Retina (tissue), 1 donor: ENCODE measurements around the gene RSF1.

ENCODE experiments used
- DNase-seq: peaks from one replicate; pipeline ENCODE4 v3.0.0-alpha.2; 2016

The RSF1 gene

DNA sequence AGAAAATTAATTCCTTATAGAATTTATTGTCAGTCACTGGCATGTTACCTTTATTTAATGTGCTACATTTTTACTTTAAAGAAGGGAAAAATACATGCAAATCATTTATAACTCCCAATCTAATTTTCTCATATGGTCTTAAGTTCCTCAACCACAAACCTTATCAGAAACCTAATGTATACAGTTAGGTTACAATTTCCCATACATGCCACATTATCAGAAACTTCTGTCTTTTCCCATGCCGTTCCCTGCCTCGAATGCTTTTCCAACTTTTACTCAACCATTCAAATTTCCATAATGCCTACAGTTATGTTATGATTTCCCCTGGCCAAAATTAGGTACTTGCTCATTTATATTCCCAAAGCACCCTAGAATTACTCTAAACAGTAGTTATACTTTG is 13.5 kb downstream of the RSF1 start:
- no peak for DNase-seq

DNA sequence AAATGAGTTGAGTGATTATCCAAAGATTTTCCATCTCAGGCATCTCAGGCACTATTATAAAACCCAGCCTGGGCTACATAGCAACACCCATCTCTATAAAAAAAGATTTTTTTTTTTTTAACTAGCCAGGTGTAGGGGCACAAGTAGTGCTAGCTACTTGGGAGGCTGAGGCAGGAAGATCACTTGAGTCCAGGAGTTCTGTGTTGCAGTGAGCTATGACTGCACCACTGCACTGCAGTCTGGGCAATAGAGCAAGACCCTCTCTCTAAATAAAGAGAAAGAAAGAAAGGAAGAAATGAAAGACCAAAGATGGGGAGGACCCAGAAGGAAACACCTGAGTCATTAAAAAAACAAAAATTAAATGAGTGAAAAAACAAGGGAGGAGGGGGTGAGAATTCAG is 14.1 kb downstream of the RSF1 start:
- no peak for DNase-seq

DNA sequence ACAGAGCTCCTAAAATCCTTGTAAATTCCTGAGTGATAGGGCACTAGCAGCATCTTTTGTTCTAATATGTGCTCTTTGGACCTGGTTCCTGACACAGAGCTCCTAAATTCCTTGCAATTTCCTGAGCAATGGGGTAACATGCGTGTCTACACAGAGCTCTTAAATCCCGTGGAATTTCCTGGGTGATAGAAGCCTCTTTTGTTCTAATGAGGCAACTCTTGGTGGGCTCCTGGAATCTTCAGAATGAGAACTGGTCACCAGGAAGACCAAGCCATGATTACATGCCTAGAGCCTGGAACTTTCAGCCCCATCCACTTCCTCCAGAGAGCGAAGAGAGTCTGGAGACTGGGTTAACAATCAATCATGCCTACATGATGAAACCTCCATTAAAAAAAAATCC is 19.0 kb downstream of the RSF1 start:
- DNase-seq, result no peak

DNA sequence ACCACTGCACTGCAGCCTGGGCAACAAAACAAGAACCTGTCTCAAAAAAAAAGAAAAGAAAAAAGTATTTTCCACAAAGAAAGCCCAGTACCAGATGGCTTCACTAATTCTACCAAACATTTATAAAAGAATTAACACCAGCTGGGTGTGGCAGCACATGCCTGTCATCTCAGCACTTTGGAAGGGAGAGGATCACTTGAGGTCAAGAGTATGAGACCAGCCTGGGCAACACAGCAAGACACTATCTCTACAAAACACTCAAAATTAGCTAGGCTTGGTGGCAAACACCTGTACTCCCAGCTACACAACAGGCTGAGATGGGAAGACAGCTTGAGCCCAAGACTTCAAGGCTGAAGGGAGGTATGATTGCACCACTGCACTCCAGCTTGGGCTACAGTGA is 20.1 kb downstream of the RSF1 start:
- DNase-seq, result no peak

DNA sequence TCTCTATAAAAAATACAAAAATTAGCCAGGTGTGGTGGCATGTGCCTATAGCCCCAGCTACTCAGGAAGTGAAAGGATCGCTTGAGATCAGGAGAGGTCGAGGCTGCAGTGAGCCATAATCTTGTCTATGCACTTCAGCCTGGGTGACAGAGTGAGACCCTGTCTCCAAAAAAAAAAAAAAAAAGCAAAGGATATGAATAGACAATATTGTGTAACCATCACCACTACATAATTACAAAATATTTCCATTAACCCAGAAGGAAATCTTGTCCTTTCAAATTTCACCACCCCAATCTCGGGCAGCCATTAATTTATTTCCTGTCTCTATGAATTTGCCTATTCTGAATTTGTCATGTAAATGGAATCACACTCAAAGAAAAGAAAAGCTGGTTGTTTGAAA is 21.2 kb downstream of the RSF1 start:
- DNase-seq, result no peak

DNA sequence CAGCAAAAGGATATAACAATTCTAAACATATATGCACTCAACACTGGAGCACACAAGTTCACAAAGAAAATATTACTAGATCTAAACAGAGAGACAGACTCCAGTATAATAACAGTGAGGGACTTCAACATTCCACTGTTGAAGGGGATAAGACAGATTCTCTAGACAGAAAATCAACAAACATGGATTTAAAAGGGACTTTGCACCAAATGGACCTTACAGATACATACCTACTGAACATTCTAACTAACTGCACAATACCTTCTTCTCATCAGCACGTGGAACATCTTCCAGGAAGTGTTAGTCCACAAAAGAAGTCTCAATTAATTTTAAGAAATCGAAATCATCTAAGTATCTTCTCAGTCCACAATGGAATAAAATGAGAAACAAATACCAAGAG is 26.6 kb downstream of the RSF1 start:
- DNase-seq, result no peak

DNA sequence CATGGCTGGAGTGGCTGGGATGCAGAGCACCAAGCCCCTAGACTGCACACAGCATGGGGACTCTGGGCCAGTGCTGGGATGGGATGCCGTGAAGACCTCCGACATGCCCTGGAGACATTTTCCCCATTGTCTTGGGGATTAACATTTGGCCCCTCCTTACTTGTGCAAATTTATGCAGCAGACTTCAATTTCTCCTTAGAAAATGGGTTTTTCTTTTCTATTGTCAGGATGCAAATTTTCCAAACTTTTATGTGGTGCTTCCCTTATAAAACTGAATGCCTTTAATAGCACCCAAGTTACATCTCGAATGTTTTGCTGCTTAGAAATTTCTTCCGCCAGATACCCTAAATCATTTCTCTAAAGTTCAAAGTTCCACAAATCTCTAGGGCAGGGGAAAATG is 29.2 kb downstream of the RSF1 start:
- DNase-seq, result no peak

DNA sequence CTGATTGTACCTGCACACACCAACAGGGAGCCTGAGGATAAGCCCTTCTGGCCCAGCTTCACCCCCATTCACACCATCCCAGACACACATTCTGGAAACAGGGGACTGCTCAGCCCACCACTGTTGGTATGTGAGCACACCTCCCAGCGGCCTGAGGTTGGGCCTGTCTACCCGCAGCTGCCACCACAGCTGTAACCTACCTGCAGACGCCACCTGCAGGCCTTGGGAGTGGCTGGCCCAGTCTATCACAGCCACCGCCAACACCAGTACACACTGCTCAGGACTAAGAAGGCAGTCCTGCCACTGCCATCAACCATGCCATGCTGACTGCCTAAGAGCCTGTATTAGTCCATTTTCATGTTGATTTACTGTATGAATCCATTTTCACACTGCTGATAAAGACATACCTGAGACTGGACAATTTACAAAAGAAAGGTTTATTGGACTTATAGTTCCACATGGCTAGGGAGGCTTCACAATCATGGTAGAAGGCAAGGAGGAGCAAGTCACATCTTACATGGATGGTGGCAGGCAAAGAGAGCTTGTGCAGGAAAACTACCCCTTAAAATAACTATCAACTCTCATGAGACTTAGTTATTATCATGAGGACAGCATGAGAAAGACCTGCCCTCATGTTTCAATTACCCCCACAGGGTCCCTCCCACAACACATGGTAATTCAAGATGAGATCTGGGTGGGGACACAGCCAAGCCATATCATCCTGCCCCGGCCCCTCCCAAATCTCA is 30.6 kb downstream of the RSF1 start:
- DNase-seq, result no peak

DNA sequence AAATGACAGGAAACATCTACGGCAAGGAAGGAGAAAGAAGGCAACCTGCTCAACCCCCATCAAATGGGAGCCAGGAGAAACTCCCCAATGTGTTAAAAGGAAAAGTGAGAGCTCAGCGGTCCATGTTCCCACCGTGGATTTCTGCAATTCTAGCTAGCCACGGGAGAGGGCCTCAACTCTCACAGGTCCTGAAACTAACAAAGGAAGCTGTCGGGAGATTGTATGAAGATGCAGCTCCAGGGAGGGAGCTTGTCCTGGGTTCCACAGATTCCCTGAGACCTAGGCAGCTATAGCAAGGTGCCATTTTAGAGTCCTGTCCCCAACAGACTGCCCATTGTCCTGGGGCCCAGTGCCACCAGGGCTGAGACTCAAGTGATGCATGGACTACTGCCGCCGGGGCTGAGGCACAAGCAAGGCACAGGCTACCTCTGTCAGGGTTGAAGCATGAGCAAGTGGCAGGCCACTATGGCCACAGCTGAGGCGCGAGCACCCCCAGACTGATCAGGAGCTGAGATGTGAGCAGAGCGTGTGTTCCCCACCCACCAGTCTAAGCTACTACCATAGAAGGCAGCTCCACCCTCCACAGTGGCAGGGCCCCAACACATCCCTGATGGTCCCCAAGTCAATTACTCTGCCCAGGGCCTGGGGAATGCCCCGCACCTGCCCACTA is 31.3 kb downstream of the RSF1 start:
- no peak for DNase-seq

DNA sequence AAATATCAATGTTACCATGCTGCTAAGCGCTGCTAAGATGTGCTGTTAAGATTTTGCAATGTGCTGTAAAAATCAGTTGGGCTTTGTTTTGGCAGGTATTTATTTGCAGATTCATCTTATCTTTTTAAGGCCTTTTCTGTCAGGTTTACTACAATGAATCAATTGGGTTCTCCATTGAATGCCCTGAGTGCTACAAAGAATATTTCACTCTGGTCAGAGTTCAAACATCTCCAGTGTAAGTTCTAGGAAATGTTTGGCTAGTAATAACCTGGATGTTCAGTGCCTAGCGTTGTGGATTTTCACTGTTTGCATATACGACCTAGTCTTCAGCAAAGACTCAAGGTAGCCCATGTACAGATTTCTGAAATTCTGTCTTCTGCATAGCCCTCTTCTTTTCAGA is 36.0 kb downstream of the RSF1 start:
- DNase-seq, result no peak

DNA sequence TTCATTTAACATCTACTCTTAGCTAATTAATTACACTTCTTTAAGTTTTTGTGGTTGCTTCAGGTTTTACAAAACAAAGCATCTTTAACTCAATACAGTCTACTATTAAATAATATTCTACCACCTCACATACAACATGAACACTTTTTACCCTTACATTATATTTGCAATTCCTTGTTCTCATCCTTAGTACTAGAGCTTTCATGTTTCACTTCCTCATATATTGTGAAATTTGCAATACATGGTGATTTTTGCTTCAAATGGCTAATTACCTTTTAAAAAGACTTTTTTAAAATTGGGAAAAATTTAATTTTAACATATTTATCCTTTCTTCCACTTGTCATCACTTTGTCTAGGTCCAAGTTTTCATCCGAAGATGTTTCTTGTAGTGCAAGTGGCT is 37.5 kb downstream of the RSF1 start:
- DNase-seq, result no peak

DNA sequence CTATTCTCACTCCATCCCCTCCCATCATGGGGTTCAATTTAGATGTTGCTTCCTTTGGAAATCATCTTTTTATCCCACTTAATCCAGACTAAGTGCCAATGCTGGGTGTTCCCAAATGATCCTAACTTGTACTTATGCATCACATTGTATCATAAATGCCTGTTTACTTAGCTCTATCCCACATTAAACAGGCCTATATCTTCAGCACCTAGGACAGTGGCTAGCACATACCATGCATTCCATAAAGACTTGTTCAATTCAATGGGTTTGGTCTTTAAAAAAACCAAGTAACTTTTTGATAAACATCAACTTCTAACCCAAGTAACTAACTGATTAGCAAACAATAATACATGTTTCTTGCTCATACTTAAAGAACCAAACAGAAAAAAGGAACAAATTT is 40.6 kb downstream of the RSF1 start:
- DNase-seq, result no peak

DNA sequence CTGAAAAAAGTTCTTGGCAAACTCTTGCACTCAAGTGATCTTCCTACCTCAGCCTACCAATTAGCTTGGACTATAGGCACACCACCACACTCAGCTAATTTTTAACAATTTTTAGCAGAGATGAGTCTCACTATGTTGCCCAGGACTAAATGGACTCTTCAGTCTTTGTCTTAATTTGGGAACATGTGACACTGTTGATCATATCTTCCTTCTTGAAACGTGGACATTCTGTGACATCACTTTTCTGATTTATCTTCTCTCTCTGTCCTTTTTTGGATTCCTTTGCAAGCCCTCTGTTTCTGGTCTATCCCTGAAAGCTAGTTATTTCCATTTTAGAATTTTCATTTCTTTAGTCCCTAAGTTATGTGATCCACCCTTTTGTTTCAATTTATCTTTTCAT is 42.0 kb downstream of the RSF1 start:
- no peak for DNase-seq

DNA sequence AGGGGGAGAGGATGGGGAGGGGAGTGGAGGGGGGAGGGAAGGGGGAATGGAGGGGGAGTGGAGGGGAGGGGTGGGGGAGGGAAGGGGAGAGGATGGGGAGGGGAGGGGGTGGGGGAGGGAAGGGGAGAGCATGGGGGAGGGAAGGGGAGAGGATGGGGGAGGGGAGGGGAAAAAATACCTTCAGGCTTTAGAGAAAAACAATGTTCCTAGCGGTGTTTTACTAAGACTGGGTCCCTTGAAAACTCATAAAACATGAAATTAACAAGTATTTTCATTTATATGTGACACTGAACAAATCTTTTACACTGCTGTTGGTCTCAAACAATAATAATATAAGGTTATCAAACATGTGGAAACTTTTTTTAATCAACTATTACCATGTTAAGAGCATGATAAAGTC is 42.4 kb downstream of the RSF1 start:
- DNase-seq, result no peak

DNA sequence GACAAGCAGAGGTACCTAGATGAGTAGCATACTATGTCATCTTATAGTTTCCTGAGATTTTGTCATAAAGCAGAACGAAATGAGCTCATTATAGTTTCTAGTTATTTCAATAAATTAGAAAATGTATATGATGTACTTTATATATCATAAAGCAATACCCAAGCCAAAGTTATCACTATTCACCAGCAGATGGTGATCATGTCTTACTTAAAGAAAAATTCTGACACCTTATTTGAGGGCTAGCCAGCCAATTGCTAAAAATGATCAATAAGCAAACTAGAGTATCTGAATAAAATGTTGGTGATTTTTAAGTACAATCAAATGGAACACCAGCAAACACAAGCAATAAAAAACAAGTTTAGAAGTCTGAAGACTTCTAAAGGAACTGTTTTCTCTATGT is 44.1 kb downstream of the RSF1 start:
- no peak for DNase-seq

DNA sequence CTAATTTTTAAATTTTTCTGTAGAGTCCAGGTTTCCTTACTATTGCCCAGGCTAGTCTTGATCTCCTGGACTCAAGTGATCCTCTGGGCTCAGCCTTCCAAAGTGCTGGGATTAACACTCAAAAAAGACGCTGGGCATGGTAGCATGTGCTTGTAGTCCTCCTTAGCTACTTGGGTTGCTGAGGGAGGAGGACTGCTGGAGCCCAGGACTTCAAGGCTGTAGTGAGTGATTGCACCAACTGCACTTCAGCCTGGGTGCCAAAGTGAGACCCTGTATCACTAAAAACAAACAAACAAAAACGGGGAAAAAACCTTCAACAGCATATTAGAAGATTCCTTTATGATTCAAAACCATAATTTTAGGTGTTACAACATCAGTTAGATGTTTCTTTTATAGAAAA is 44.6 kb downstream of the RSF1 start:
- DNase-seq, result no peak

DNA sequence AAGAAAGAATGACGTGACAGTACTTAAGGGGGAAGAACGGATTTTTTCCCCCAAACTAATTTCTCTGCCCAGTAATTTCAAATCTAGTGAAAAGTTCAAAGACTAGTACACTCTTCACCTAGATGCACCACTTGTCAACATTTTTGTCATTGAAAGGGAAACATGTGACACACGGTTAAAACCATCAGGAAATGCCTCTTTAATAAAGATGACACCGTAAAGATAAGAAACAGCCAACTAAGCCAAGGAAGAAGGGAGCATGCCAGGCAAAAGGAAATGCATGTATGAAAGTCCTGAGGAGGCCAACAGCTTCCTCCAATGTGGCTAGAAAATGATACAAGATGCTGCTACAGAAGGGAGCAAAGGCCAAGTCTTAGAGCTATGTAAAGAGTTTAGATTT is 49.4 kb downstream of the RSF1 start:
- no peak for DNase-seq

DNA sequence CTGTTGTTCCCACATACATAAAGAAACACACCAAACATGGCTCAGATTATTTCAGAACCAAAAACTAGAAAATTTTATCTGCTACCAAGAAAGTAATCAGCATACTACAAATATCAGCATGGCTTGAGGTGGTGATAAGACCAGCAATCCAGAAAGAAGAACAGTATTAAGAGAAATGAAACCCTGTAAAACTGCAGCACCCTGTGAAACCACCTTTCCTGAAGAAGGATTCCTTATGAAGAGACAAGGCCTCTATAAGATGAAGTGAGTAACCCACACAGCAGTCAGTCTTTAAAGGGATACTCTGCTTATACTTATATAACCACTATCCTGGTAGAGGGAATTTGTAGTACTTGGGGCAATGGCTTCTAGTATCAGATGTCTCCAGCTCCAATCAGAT is 49.9 kb downstream of the RSF1 start:
- no peak for DNase-seq

DNA sequence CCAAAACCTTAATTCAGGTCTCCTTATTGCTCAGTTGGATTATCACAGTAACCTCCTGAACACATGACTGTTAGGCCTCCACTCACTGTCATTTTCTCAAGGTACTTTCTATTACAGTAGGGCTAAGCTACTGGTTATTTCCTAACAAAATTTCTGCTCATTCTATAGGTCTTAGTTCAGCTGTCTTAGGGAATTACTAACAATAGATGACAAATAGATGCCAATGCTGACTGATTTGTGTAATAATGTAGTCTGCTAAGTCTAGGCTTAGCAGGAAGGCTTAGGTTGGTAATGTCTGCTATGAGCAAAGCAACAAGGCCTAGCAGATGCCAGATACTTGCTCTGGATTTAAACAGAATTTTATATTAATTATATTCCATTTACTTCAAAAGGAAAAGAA is 58.1 kb downstream of the RSF1 start:
- DNase-seq, result no peak

DNA sequence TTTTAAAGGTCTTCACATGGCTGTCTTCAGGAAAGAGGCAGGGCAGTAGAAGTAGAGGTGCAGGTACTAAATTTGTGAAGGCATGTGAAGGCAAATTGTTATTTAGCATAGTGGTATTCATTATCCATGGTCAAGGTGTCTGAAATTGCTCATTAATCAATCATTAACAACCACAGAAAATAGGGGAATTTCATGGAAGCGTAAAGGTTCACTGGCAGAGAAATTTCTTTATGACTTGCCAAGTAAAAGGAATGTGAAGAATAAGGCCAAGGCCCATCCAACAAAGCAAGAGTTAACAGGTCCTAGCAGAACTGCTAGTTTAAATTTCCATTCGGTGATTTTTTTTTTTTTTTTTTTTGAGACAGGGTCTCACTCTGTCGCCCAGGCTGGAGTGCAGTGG is 59.0 kb downstream of the RSF1 start:
- no peak for DNase-seq

DNA sequence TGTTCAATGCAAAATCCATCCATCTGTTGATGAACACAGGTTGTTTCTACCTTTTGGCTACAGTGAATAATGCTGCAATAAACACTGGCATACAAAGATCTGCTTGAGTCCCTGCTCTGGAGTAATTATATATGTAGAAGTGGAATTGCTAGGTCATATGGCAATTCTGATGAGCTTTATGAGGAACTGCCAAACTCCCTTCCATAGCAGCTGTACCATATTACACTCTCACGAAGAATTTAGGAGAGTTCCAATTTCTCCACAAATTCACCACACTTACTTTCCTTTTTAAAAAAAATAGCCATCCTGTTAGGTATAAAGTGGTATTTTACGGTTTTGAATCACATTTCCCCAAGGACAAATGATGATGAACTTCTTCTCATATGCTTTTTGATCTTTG is 62.2 kb downstream of the RSF1 start:
- DNase-seq, result no peak

DNA sequence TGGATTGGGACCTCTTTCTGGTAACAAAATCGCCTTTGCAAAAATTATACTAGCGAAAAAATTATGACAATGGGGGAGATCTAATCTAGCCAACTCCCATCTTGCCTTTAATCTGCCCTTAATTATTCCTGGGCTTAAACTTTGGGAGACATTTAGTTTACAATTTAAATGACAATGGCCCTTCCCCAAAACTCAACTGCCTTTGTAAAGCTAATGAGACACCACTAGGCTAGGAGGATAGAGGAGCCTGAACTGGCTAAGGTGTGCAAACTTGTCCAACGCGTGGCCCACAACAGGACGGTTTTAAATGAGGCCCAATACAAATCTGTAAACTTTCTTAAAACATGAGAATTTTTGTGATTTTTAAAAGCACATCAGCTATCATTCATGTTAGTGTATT is 67.3 kb downstream of the RSF1 start:
- DNase-seq, result no peak

DNA sequence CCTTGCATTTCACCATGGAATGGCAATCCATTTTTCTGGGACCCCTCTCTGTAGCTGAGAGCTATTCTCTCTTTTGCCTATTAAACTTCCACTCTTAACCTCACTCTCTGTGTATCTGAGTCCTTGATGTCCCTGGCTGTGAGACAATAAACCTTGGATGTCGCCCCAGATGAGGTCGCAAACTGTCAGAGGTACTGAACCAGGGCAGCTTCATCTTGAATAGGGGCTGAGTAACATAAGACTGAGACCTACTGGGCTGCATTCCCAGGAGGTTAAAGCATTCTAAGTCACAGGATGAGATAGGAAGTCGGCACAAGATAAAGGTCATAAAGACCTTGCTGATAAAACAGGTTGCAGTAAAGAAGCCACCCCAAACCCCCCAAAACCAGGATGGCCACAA is 68.0 kb downstream of the RSF1 start:
- no peak for DNase-seq

DNA sequence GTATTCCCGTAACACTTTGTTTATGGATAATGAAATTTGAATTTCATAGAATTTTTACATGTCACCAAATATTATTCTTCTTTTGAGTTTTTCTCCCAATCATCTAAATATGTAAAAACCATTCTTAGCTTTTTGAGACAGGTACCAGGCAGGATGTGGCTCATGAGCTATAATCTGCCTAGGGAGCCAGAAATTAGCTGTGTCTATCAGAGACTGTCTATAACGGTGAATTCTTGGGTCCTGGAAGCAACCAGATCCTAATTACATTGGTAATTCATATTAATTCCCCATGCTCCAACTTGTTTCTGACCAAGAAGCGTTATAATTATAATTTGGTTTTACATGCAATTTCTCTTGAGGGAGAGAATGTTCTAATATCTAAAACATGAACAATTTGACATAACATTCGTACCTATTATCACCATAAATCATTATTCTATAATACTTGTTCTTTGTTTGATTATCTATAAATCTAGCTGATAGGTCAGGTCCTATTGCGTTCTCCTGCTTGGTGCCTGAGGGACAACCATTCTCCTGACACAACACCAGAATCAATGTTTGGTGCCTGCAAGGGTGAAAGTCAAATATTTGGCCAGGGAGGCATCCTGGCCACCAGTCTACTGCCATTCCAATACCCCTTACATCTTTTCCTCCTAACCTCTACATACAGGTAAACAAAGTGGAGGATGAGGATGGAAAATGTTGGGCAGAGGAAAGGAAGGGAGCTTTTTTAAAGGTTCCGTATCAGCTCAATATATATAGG is 69.9 kb downstream of the RSF1 start:
- no peak for DNase-seq
